Measurements from ENCODE around the gene ANKMY1.

Gene ANKMY1

GRCh38 chr2:240579771-240580614, 22.2 kb upstream of the ANKMY1 start:
- DNase-seq (ENCODE audit: low read depth), result peak; percentile 89

DNA sequence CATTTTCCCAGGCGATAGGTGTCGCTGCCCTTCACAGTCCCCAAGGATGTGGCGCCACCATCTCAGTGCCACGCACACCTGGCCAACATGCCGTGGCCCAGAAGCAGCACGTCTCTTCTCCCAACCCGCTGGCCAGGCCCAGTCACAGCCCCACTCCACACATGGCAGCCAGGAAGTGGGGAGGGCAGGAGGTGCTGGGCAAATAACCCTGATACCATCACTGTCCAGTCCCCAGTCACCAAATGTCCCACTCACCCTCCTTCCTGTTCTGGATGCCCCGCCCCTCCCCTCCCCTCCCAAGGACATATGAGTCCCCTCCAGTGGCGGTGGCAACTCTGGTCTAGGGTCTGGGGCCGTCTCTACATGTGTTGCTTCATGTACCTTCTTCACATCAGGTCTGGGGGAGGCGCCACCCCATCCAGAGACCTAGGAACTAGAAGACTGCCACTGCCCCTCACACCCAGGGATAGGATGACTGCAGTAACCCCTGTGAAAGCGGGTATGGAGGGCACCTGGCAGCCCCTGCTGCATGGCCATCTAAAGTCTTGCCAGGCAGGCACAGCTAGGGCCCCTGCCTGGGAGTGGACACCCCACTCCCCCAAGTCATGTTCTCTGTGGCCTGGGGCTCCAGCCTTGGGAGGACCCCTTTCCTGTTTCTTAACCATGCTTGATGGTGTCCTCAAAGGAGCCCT, 21.4 kb upstream of the ANKMY1 start:
- no peak for DNase-seq (ENCODE audit: low read depth)

DNA sequence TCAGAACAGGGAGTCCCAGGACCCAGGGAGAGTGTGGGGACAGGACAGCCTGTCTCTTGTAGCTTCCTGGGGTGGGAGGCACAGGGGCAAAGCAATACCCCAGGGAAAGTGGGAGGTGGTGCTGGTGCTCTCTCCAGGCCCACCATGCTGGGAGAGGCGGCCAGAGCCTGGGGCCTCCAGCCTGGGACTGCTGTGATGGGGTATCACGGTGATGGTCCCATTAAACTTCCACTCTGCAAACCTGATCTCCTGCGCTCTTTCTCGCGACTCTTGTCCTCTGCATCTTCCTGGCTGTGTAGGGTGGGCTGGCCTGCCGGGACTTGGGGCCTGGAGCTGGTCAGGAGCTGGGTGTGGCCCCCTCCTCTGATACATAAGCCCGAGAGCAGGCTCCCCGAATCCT, 20.7 kb upstream of the ANKMY1 start:
- no peak for DNase-seq (ENCODE audit: low read depth)

GRCh38 chr2:240578110-240578450, 20.3 kb upstream of the ANKMY1 start:
- no peak for DNase-seq (ENCODE audit: low read depth)

DNA sequence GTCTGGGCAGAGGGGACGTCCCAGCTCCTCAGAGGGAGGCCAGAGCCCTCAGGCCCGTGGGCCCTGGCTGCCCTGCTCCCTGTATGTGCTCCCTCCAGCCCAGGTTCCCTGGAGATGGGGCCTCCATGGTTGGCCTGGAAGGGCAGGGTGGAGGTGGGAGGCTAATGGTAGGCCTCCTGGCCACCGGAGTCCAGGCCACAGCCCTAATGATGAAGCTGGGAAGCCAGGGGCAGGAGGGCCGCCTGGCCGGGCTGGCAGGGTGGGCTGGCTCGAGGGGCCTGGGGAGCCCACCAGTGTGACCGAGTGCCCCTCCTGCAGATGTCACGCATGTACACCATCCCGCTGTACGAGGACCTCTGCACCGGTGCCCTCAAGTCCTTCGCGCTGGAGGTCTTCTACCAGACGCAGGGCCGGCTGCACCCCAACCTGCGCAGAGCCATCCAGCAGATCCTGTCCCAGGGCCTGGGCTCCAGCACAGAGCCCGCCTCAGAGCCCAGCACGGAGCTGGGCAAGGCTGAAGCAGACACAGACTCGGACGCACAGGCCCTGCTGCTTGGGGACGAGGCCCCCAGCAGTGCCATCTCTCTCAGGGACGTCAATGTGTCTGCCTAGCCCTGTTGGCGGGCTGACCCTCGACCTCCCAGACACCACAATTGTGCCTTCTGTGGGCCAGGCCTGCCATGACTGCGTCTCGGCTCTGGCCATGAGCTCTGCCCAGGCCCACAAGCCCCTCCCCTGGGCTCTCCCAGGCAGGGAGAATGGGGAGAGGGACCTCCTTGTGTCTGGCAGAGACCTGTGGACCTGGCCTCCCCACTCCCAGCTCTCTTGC, 19.7 kb upstream of the ANKMY1 start:
- DNase-seq (ENCODE audit: low read depth), result no peak

GRCh38 chr2:240576436-240577205, 18.8 kb upstream of the ANKMY1 start:
- no peak for DNase-seq (ENCODE audit: low read depth)

GRCh38 chr2:240576036-240576435, 18.2 kb upstream of the ANKMY1 start:
- DNase-seq (ENCODE audit: low read depth), result no peak

- no peak for DNase-seq (ENCODE audit: low read depth)
These were observed 17.5 kb upstream of the ANKMY1 start for GRCh38 chr2:240575101-240575965.

DNA sequence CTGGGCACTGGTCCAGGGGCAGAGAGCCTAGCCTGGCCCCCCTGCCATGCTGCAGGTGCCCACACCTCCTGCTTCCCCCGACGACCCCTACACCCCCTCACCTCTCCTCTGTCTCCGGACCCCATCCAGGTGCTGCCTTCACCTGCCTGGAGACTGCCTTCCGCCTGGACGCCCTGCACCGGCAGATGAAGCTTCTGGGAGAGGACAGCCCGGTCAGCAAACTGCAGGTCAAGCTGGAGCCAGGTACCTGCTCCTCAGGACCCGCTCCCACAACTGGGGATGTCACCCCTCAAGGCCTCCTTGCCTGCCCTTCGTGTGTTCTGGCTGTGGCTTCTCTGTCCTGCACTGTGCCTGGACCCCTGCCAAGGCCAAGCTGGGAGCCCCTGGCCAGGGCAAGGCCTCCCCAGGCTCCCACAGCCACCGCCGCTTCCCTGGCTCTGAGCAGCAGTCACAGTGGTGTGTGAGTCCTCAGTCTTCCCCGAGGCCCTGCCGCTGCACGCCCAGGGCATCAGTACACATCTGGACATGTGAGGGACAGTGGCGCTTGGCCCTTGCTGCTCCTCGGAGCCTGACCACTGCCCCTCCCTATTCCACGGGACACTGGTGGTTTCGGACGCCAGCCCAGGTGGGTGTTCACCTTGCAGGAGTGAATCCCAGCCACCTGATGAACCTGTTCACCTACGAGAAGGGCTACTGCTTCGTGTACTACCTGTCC, 16.8 kb upstream of the ANKMY1 start:
- DNase-seq (ENCODE audit: low read depth), result no peak

- DNase-seq (ENCODE audit: low read depth), result no peak
These were observed 16.0 kb upstream of the ANKMY1 start for GRCh38 chr2:240573516-240574385.

DNA sequence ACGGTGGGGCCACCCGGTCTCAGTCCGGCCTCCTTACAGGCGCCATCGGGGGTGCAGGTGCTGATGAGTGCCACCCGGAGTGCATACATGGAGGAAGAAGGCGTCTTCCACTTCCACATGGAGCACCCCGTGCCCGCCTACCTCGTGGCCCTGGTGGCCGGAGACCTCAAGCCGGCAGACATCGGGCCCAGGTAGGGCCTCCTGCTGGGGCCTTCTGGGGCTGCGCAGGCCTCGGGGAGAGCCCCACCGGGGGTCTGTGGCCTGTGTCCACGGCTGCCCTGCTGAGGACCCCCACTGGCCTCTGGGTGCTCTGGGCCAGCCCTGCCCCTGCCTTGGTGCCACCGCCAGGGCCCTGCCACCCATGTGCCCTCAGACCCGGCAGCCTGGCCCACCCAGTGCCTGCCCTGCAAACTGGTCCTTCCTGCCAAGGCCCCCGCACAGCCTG, 15.3 kb upstream of the ANKMY1 start:
- no peak for DNase-seq (ENCODE audit: low read depth)

GRCh38 chr2:240572141-240573031, 14.6 kb upstream of the ANKMY1 start:
- no peak for DNase-seq (ENCODE audit: low read depth)

- no peak for DNase-seq (ENCODE audit: low read depth)
These were observed 13.7 kb upstream of the ANKMY1 start for GRCh38 chr2:240571314-240571973.

DNA sequence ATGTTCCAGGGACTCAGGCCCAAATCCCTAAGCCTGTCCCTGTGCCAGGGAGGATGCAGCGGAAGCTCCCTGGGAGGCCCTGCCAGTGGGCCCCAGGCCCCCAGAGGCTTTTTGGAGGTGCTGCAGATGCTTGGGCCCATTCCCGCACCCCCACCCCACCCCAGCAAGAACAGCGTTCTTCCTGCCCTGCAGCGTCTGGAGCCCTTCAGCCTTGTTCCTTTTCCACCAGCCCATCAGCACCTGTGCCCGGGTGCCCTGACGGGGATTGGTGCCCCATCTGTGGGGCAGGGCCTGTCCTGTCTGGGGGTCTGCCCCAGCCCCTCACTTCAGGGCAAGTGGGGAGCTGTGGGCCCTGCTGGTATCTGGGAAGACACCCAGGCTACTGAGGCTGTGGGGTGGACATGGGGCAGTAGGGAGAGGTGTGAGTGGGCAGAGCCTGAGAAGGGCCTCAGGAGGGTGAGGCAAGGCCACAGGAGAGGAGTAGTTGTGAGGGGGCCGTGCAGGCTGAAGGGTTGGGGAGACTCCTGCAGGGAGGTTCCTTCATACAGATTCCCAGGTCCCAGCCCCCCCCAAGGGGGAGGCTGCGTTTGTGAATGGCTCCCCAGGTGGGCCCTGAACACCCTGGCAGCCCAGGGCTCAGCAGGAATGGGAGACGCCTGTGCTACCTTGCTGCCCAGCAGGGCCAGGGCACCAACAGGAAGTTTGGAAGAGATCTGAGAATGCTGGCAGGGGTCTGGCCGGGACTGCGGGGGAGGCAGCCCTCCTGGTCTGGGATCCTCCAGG, 12.9 kb upstream of the ANKMY1 start:
- no peak for DNase-seq (ENCODE audit: low read depth)

- DNase-seq (ENCODE audit: low read depth), result no peak
These were observed 12.3 kb upstream of the ANKMY1 start for GRCh38 chr2:240569998-240570530.

GRCh38 chr2:240569523-240569997, 11.8 kb upstream of the ANKMY1 start:
- no peak for DNase-seq (ENCODE audit: low read depth)
